Gastroesophageal sphincter (tissue), 4 donors: Measurements from ENCODE around the gene SPINK14. TPM values are rescaled to one million over a fixed set of nuclear protein-coding genes. Genes with fewer than 3 reads are reported as not detected.

Source experiments
- ATAC-seq: fragments of 150-250 bp; one replicate; pipeline ENCODE4 v1.9.1; 2016; ENCODE audit warnings: mild to moderate bottlenecking, moderate library complexity
- H3K27ac ChIP-seq, 4 donors: fragments of 200-600 bp; sonication (generic) in 3 of 4; 1 replicate in 3 of 4; 2 replicates in 1 of 4; pipeline ENCODE4 v1.5.1; 2016 to 2019
- H3K27me3 ChIP-seq: fragments of 200-600 bp; sonication (generic); one replicate; pipeline ENCODE4 v1.5.1; 2019
- H3K36me3 ChIP-seq, 2 donors: fragments of 200-600 bp; sonication (generic); one replicate each; pipeline ENCODE4 v1.5.1; 2019; ENCODE audit warnings: control low read depth in 1 of 2
- H3K4me1 ChIP-seq, 3 donors: fragments of 200-600 bp; sonication (generic); 1 replicate in 2 of 3; 2 replicates in 1 of 3; pipeline ENCODE4 v1.5.1; 2016 to 2019; ENCODE audit warnings: control low read depth in 2 of 3
- H3K4me3 ChIP-seq, 2 donors: fragments of 200-600 bp; sonication (generic); one replicate each; pipeline ENCODE4 v1.5.1; 2019; ENCODE audit warnings: mild to moderate bottlenecking in 1 of 2, moderate library complexity in 1 of 2
- H3K9me3 ChIP-seq, 3 donors: fragments of 200-600 bp; sonication (generic); one replicate each; pipeline ENCODE4 v1.5.1; 2017 to 2019; ENCODE audit warnings: control low read depth in 2 of 3
- CTCF ChIP-seq, 4 experiments: fragments of 200-600 bp in 2 of 4; fragments of 450-650 bp in 2 of 4; sonication (generic) in 1 of 4; IDR thresholded peaks; one replicate each; pipeline ENCODE4 v1.5.1; 2017 to 2019; ENCODE audit warnings: antibody characterized with exemption in 4 of 4, mild to moderate bottlenecking in 2 of 4, moderate library complexity in 2 of 4
- EP300 ChIP-seq: sonication (generic); formaldehyde crosslinking; IDR thresholded peaks from one replicate; pipeline ENCODE4 v1.6.1; 2017; ENCODE audit warnings: antibody characterized with exemption, mild to moderate bottlenecking
- POLR2A ChIP-seq, 2 donors: fragments of 450-650 bp; IDR thresholded peaks; one replicate each; pipeline ENCODE4 v1.6.1; 2017; ENCODE audit warnings: antibody characterized with exemption in 2 of 2, mild to moderate bottlenecking in 2 of 2, moderate library complexity in 1 of 2
- POLR2AphosphoS5 ChIP-seq: sonication (generic); formaldehyde crosslinking; IDR thresholded peaks from one replicate; pipeline ENCODE4 v1.6.1; 2017; ENCODE audit warnings: antibody characterized with exemption
- WGBS, 2 donors: methylation state at CpG; one replicate each; pipeline ENCODE4 v1.1.5; 2018; ENCODE audit warnings: low coverage in 1 of 2; 5-methylcytosine and 5-hydroxymethylcytosine counted together
- total RNA-seq, 4 donors: library from RNA; depleted of rRNA; stranded (reverse); fragments of >200 nt; gene quantifications; one replicate each; pipeline ENCODE4 v1.1.0, GENCODE V29; 2016

SPINK14 gene
- total RNA-seq, 4 donors from 2014 or later, result not detected

DNA sequence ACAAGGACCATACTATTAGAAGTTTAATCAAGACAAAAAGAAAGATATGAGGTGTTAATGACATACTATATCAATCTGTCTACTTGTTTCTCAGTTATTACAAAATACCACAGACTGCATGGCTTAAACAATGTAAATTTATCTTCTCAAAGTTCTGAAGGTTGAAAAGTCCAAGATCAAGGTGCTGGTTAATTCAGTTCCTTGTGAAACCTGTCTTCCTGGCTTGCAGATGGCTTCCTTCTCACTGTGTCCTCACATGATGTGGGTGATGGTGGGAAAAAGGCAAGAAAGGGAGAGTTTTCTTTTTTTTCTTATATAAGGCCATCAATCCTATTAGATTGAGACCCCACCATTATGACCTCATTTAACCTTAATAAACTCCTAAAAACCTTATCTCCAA lies 15.6 kb upstream of the SPINK14 start:
- ATAC-seq, result no peak
- H3K4me3 ChIP-seq, result no peak overlapping the region
- no peak for TF ChIP-seq POLR2AphosphoS5
- no peak for TF ChIP-seq CTCF (IDR thresholded peaks at IDR 0.05)
- no peak for TF ChIP-seq EP300
- TF ChIP-seq POLR2A (IDR thresholded peaks at IDR 0.05), result no peak
- no peaks in the 10 kb centered on the region for H3K27me3 ChIP-seq
- H3K4me1 ChIP-seq, result no peaks in the 10 kb centered on the region
- no peak overlapping the region for H3K27ac ChIP-seq
- H3K36me3 ChIP-seq, result no peaks in the 10 kb centered on the region
- no peaks in the 10 kb centered on the region for H3K9me3 ChIP-seq

GRCh38 chr5:148156609-148157008 lies 11.7 kb upstream of the SPINK14 start:
- Histone ChIP-seq H3K4me3 (no peak overlapping the region), H3K9me3 (no peaks in the 10 kb centered on the region), H3K36me3 (no peaks in the 10 kb centered on the region), H3K27ac (no peak overlapping the region), H3K4me1 (no peaks in the 10 kb centered on the region), H3K27me3 (no peaks in the 10 kb centered on the region)
- 83 to 100% methylated on average over 1 of the region's 1 CpG for WGBS, 2 donors
- no peak for TF ChIP-seq POLR2AphosphoS5
- TF ChIP-seq EP300, result no peak
- TF ChIP-seq CTCF (IDR thresholded peaks at IDR 0.05), result no peak
- no peak for TF ChIP-seq POLR2A (IDR thresholded peaks at IDR 0.05)
- ATAC-seq, result no peak

GRCh38 chr5:148162038-148162437 lies 6.3 kb upstream of the SPINK14 start:
- TF ChIP-seq POLR2A (IDR thresholded peaks at IDR 0.05), result no peak
- TF ChIP-seq CTCF (IDR thresholded peaks at IDR 0.05), result no peak
- no peak for TF ChIP-seq POLR2AphosphoS5
- TF ChIP-seq EP300, result no peak
- 100% methylated on average over 1 of the region's 1 CpG for WGBS, 2 donors
- Histone ChIP-seq H3K4me1 (no peaks in the 10 kb centered on the region), H3K27ac (no peak overlapping the region), H3K4me3 (no peak overlapping the region), H3K9me3 (no peaks in the 10 kb centered on the region), H3K27me3 (no peaks in the 10 kb centered on the region), H3K36me3 (no peaks in the 10 kb centered on the region)
- ATAC-seq, result no peak

DNA sequence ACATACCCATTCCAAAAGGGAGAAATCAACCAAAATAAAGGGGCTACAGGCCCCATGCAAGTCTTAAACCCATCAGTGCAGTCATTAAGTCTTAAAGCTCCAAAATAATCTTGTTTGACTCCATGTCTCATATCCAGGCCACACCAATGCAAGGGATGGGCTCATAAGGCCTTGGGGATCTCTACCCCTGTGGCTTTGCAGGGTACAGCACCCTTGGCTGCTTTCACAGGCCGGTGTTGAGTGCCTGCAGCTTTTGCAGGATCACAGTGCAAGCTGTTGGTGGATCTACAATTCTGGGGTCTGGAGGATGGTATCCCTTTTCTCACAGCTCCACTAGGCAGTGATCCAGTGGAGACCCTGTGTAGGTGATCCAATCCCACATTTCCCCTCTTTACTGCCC lies 5.0 kb upstream of the SPINK14 start:
- WGBS, 2 donors, result 100% methylated on average over 1 of the region's 1 CpG; no CpG with 5 or more reads in 1 of the 2 donors
- H3K4me1 ChIP-seq, result no peaks in the 10 kb centered on the region
- no peaks in the 10 kb centered on the region for H3K9me3 ChIP-seq
- no peaks in the 10 kb centered on the region for H3K36me3 ChIP-seq
- H3K27me3 ChIP-seq, result no peaks in the 10 kb centered on the region
- no peak for ATAC-seq
- H3K4me3 ChIP-seq, result no peak overlapping the region
- TF ChIP-seq CTCF (IDR thresholded peaks at IDR 0.05) (no peak), POLR2AphosphoS5 (no peak), EP300 (no peak), POLR2A (IDR thresholded peaks at IDR 0.05) (no peak)
- H3K27ac ChIP-seq, result no peak overlapping the region

GRCh38 chr5:148166550-148167283 lies 1.6 kb upstream of the SPINK14 start:
- no peak overlapping the region for H3K27ac ChIP-seq
- no peaks in the 10 kb centered on the region for H3K9me3 ChIP-seq
- no peaks in the 10 kb centered on the region for H3K36me3 ChIP-seq
- H3K4me3 ChIP-seq, result no peak overlapping the region
- no peak for ATAC-seq
- no peaks in the 10 kb centered on the region for H3K4me1 ChIP-seq
- no peaks in the 10 kb centered on the region for H3K27me3 ChIP-seq
- WGBS, 2 donors, result 63 to 72% methylated on average over 4 of the region's 4 CpGs
- TF ChIP-seq EP300, result no peak
- TF ChIP-seq POLR2AphosphoS5, result no peak
- no peak for TF ChIP-seq POLR2A (IDR thresholded peaks at IDR 0.05)
- no peak for TF ChIP-seq CTCF (IDR thresholded peaks at IDR 0.05)
